Neural crest cell (in vitro differentiated cells): ENCODE results near the gene CD28. TPM values are rescaled to one million over a fixed set of nuclear protein-coding genes. Genes with fewer than 3 reads are reported as not detected.

Experiments used
- DNase-seq: peaks from one replicate; pipeline ENCODE4 v3.0.0; 2021; ENCODE audit warnings: low read depth, mixed read lengths, low spot score
- H3K27ac Mint-ChIP-seq: one replicate; pipeline ENCODE4 v1.8.0; 2021; ENCODE audit warnings: mild to moderate bottlenecking, mixed read lengths; ENCODE audit not compliant: unreplicated experiment
- H3K27me3 Mint-ChIP-seq: 2 replicates; pipeline ENCODE4 v1.8.0; 2021; ENCODE audit warnings: low read depth, mild to moderate bottlenecking, mixed read lengths
- H3K36me3 Mint-ChIP-seq: 2 replicates; pipeline ENCODE4 v1.8.0; 2021; ENCODE audit warnings: low read depth, mild to moderate bottlenecking, mixed read lengths
- H3K4me1 Mint-ChIP-seq: 2 replicates; pipeline ENCODE4 v1.8.0; 2021; ENCODE audit warnings: mixed read lengths
- H3K4me3 Mint-ChIP-seq: one replicate; pipeline ENCODE4 v1.8.0; 2021; ENCODE audit warnings: mild to moderate bottlenecking, mixed read lengths
- H3K9me3 Mint-ChIP-seq: 2 replicates; pipeline ENCODE4 v1.8.0; 2021; ENCODE audit warnings: mixed read lengths
- CTCF ChIP-seq: fragments of 200-600 bp; sonication (generic); conservative IDR thresholded peaks from 2 replicates; pipeline ENCODE4 v1.5.0; 2021; ENCODE audit warnings: antibody characterized with exemption, mild to moderate bottlenecking
- total RNA-seq: library from RNA; stranded (reverse); gene quantifications from 2 replicates; pipeline ENCODE4 v1.2.1, GENCODE V29; 2021

Gene CD28
- total RNA-seq, 1 donor from 2014 or later, result not detected

GRCh38 chr2:203690117-203690431, 16.4 kb upstream of the CD28 start:
- Mint-ChIP-seq H3K27me3 (no peaks in the 10 kb centered on the region), H3K9me3 (no peaks in the 10 kb centered on the region), H3K4me1 (peaks cover 44% of the 10 kb centered on the region), H3K36me3 (no peaks in the 10 kb centered on the region), H3K4me3 (no peak overlapping the region), H3K27ac (peak overlapping the region; percentile 67)
- no peak for DNase-seq
- TF ChIP-seq CTCF, result no peak

- no peaks in the 10 kb centered on the region for H3K36me3 Mint-ChIP-seq
- H3K4me1 Mint-ChIP-seq, result peaks cover 39% of the 10 kb centered on the region
- no peak overlapping the region for H3K4me3 Mint-ChIP-seq
- H3K9me3 Mint-ChIP-seq, result no peaks in the 10 kb centered on the region
- H3K27me3 Mint-ChIP-seq, result no peaks in the 10 kb centered on the region
- peak overlapping the region; percentile 67 for H3K27ac Mint-ChIP-seq
- no peak for DNase-seq
- no peak for TF ChIP-seq CTCF
These were observed 15.9 kb upstream of the CD28 start for GRCh38 chr2:203690441-203691047.

- H3K27ac Mint-ChIP-seq, result no peak overlapping the region
- H3K36me3 Mint-ChIP-seq, result no peaks in the 10 kb centered on the region
- H3K9me3 Mint-ChIP-seq, result no peaks in the 10 kb centered on the region
- H3K27me3 Mint-ChIP-seq, result no peaks in the 10 kb centered on the region
- peaks cover 37% of the 10 kb centered on the region for H3K4me1 Mint-ChIP-seq
- TF ChIP-seq CTCF, result no peak
- no peak for DNase-seq
- no peak overlapping the region for H3K4me3 Mint-ChIP-seq
These were observed 15.3 kb upstream of the CD28 start for GRCh38 chr2:203691149-203691548.

GRCh38 chr2:203692031-203692710, 14.3 kb upstream of the CD28 start:
- Mint-ChIP-seq H3K9me3 (no peaks in the 10 kb centered on the region), H3K4me3 (no peak overlapping the region), H3K27ac (no peak overlapping the region), H3K4me1 (peaks cover 37% of the 10 kb centered on the region), H3K36me3 (no peaks in the 10 kb centered on the region), H3K27me3 (no peaks in the 10 kb centered on the region)
- no peak for DNase-seq
- no peak for TF ChIP-seq CTCF

GRCh38 chr2:203693242-203693879, 13.1 kb upstream of the CD28 start:
- H3K27ac Mint-ChIP-seq, result no peak overlapping the region
- H3K9me3 Mint-ChIP-seq, result no peaks in the 10 kb centered on the region
- H3K4me1 Mint-ChIP-seq, result peaks cover 37% of the 10 kb centered on the region
- no peaks in the 10 kb centered on the region for H3K27me3 Mint-ChIP-seq
- DNase-seq, result no peak
- no peaks in the 10 kb centered on the region for H3K36me3 Mint-ChIP-seq
- no peak for TF ChIP-seq CTCF
- no peak overlapping the region for H3K4me3 Mint-ChIP-seq
